IPS-NIHi7 (cell line): ENCODE results near the gene SLC1A2.
A peak's percentile ranks its signal among the peaks of the same experiment; 100 is the strongest.

ENCODE experiments used
- DNase-seq: peaks from one replicate; pipeline ENCODE4 v3.0.0; 2012; ENCODE audit warnings: mixed read lengths; ENCODE audit errors: extremely low spot score

Gene SLC1A2

DNA sequence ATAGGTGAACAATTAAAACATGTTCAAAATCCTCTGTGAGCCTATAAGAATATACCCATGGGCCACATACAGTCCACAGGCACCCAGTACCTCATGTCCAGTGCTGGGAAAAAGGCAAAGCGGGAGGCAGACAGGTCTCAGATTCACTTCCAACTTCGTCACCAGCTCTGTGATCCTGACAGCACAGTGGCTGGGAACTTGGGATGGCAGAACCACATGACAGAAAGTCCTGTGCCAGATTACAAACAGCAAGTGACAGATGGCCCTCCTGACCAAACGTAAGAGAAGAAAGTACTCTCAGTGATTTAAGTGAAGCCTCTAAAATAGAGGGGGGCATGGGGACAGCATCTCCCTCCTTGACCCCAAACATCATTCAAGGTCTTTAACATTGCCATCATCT is 5.8 kb downstream of the SLC1A2 start:
- DNase-seq, result no peak

DNA sequence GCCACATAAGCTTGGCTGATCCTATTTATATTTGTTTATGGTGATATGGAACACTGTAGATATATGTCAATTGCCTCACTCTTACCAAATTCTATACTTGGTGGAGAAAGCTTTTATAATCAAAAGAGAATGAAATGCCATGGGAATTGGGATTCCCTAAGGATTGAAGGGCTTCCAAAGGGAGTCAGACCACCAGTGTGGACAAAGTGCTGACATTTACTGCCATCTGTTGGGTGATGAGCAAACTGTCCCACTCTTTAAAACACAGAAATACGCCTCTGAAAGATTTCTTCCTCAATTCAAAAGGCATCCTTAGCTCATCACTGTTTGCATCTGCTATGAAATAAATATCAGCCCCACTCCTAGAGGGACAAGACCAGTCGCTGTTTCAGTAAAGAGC is 7.1 kb downstream of the SLC1A2 start:
- DNase-seq, result peak; percentile 60

DNA sequence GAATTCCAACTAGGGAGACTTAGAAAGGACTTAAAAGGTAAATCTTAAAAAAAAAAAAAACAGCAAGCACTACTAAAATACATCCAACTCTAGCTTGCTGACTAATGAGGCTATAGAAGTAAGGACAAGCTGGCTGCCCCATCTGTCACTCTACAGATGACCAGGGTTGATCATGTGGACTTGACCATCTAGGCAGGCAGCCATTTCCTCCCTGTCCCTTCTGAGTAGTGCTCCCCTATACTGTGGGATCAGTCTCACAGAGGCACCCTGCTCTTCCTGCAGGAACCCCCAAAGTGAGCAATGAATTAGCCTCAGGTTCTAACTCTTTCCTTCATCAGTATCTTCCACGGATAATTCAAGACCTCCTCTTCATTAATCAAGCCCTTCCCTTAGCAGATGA is 12.3 kb downstream of the SLC1A2 start:
- DNase-seq, result no peak

DNA sequence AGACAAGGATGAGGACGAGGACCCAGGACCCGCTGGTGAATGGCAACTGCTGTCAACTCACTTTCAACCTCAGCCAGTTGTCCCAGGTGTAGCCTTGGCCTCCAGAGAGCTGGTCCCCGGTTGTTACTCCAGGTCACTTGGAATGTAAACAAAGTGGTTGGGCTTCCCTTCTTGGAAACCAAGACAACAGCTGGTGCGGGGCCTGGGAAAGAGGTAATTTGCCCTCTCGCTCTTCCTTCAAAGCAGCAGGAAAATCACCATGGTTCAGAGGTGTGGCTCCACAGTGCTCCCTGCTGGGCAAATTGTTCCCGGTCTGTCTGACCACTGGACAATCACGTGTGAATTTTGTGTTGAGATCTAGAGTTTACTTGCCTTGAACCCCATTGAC is 15.0 kb downstream of the SLC1A2 start:
- peak; percentile 74 for DNase-seq

DNA sequence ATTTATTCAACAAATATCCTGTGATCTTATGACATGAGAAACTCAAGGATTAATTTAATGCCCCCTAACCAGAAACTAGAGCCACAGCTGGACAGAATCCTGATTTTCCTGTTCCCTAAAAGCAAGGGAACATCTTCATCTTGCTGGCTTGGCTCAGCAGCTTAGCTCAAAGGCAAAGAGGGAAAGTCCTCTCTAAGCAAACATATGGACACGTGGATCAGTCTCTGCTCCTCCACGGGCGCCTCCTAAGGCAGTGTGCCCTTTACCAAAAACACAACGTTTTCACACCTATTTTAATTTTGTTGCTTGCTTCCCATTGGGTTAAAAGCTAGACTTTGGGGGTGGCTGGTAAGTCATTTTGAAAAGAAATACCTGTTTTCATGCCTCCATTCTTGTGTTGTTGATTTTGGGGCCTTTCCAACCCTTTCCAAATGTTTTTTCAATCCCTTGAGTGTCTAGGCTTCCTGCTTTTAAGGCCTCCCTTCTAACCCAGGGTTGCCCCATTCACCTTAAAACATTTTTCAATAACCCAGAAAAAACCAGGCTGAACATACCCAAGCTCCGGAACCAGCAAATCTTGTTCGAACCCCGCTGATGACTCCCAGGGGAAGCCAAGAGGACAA is 15.5 kb downstream of the SLC1A2 start:
- DNase-seq, result no peak

DNA sequence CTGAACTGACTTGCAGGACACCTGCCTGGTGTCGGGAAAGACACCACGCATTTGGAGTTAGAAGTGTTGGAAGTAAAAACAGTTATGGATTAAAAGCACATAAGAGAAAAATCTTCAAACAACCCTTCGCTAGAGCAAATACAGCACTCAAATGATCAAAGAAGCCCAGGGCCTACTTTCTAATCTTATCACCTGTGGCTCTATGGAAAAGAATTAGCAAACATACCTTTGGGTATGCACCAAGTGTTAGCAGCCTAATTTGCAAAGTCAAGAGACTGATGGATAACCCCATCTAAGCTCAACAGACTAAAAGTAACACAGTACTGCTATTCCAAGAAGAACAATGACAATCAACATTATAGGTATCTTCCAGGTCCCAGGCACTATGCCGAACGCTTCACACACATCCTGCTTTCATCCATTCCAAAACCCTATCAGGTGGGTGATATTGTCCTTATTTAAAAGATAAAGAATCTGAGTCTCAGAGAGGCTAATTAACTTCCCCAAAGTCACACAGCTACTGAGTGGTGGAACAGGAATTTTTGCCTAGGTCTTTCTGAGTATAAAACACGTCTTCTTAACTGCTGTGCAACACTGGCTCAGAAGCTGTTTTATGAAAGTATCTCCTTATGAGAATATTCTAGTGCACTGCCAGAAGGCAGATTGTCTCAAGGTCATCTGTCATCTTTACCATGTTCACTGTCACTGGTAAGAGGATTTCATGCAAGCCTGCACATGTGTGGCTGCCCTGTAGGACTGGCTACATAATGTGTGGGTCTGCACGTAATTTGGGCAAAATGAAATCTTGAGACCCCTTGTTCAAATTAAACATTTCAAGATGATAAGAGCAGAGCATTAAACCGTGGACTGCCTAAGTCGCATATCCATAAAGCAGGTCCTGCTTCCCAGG is 16.4 kb downstream of the SLC1A2 start:
- no peak for DNase-seq

DNA sequence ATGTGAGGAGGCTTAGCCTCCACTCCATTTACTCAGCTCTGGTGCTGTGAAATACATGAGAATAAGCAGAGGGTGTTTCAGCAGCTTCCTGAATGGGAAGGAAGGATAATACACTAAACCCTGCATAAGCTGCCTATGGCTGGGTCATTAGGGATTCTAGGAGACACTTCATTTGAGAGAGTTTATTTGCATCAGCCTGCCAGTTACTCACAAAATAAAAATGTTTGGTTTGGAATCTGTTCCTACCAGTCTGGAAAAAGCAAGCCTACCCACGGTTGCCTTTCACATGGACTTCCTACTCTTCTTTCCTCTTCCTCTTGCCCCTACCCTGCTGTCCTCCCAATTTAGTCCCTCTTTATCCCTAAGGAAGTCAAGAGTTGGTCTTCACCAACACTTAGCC is 20.5 kb downstream of the SLC1A2 start:
- DNase-seq, result no peak

DNA sequence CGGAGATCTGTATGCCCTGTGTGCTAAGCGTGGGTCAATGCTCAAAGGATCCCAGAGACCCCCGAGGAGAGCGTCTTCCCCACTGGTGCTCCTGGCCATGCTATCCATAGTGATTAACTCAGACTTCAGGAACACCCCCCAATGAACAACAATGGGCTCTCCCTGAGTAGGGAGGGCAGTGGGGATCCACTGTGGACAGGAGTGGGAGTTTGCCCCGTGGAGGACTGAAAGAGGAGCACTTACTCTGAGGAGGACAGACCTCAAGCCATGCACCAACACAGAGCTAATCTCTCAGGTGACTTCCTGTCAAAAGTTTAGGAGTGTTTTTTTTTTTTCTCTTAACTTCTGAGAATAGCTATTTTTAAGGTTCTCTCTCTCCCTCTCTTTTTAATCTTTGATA is 24.4 kb downstream of the SLC1A2 start:
- DNase-seq, result no peak

DNA sequence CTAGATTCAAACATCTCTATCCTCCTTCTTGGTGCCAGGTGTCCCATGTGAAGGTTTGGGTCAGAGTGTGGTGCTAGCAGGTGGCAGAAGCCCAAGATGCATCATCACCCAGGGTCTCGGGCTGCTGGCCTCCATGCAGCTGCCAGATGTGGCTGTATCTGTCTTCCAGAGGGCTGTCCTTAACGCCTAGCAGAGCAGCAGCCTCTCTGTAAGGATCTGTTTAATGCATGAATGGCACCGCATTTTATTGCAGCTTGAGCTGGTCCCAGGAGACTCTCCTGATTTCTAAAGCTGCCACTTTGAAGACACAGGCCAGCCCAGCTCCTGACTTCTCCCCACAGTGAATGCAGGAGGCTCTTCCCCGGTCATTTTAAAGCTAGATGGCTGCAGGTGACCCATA is 26.3 kb downstream of the SLC1A2 start:
- no peak for DNase-seq

DNA sequence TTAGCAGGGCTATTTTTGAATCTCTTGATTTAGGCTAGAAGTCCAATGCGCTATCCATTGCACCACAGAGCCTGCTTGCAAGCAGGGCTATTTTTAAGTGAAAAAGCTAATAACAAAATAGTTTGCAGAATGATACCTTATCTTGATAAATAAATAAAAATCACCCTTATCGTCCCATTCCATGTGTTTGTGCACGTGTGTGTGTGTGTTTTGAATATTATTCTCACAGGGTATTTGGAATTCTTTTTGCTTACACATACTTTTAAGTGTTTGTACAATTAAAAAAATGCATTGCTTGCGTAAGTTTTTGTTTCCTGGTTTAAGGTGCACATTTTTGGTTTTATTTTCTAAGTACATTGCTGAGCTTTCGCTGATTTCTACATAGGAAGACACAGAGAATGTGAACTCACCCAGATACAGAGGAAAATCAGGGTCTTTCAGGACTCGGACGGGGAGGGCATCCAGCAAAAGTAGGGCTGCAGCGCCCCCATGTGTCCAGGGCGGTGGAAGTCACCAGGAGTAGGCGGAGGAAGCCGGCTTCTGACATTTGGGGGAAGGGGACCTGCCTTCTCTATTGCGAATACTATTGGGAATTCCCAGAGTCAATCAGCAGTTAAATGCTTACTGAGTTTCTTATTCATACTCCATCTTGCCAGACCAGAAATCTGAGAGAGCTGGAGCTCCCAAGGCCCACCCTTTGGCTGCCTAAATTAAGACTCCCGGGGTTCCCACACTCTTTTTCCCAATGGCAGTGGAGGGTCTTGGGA is 27.3 kb downstream of the SLC1A2 start:
- peak; percentile 90 for DNase-seq

DNA sequence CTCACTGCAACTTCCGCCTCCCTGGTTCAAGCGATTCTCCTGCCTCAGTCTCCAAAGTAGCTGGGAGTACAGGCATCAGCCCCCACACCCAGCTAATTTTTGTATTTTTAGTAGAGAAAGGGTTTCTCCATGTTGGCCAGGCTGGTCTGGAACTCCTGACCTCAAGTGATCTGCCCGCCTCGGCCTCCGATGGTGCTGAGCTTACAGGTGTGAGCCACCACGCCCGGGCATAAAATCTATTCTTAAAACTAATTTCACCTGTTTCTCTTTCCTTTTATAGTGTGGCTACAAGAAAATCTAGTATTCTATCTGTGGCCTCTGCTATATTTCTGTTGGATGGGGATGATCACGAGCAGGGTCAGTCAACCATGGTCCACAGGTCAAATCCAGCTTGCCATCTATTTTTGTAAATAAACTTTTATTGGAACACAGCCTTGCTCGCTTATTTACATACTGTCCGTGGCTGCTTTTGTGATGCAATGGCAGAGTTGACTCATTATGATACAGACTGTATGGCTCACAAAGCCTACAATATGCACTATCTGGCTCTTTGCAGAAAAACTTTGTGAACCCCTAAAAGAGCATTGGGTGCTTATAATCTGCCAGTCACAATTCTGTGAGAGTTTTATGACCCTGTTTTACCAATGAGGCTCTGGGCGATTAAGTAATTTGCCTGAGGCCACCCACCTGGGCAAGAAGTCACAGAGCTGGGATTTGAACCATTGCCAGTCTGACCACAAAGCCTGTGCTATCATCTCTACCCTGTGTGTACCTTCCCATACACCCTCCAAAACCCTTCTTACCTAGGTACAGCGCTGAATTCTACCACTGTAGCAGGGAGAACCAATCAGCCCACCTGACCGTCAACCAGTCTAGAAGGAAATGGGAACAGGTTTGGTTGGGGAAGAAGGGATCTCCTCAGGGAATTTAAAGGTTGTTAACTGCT is 28.3 kb downstream of the SLC1A2 start:
- DNase-seq, result no peak

DNA sequence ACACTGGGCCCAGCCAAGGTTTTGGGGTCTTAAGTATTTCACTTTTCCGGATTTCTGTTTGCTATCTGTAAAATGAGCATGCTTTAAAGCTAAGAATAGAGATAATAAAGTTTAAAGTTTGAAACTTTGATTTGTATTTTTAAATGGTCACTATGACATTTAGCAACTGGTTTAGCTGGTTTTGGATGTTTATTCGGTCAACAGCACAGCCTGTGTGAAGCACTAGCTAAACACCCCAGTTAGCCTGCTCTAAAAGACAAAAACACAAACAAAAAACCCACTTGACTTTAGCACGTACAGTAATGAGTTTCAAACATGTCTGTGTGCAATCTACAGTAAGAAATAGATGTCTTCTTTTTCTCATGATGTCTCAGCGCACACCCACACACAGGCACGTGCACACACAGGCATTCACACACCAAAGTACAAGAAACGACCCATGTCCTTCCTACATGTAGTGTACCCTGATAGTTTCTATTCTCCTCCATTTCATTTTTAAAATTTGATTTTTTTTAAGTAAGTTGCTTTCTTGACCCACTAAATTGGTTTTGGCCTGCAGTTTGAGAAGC is 29.4 kb downstream of the SLC1A2 start:
- DNase-seq, result no peak

DNA sequence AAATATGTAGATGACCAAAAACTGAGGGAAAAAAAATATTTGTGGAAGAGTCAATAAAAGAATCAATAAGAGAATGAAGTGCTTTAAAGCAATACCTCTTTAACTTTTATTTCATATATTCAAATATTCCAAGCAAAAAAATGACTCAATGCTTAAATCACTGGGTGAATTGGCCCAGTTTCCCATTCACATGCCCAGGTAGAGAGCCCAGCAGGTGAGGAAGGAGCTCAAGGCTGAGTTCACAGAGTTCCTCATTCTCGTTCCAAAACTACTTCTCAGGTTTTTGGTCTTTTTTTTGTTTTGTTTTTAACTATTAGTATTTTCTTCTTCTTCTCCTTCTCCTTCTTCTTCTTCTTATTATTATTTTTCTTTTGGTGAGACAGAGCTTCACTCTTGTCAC is 30.2 kb downstream of the SLC1A2 start:
- no peak for DNase-seq

DNA sequence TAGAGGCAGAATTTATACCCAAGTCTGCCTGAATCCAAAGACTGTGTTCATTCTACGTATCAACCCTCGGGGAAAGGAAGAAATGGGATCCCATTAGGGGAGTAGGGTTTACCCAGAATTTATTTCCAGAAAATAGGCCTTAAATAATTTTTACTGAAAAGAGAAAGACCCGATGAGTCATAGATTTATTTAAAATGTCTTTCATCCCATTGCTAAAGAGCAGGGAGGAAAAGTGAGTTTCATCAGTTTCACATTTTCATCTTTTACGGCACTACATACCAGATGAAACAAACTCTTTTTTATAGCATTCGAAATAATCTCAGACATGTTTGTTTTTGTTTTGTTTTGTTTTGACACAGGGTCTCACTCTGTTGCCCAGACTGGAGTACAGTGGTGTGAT is 31.3 kb downstream of the SLC1A2 start:
- no peak for DNase-seq

DNA sequence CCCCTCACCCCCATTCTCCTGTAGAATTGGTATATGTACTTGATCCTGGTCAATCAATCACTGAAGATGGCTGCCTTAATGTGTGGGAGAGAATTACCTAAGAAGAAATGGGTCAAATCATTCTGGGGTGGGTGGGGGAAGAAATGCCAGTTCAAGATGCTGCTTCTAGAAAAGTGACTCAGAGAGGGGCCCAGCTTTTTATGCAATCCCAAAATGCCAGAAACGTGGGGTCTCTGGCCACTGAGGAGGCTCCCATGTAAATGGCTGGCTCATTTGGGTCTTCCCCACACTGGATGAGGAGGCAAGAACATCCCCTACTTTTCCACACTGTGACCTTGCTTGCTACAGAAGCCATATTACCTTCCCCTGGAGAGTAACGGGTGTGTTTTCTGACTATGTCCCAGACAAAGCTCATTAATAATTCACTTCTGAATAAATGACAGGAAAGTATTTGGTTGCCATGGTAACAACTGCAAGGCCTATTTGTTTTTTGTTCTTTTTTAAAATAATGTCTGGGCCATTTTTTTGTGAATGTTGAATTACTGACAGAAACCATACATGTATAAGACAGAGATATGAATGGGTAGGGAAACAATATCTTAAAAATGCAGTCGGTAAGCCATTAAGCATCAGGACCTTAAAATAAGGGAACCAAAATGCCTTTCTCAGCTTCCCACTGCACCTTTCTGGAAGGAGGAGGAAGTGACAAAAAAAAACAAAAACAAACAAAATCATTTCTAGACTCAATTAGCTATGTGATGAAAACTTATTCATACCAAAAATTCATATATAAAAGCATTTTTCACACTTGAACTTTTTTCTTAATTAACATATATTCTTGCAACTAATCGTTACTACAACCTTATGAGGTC is 32.0 kb downstream of the SLC1A2 start:
- DNase-seq, result no peak

DNA sequence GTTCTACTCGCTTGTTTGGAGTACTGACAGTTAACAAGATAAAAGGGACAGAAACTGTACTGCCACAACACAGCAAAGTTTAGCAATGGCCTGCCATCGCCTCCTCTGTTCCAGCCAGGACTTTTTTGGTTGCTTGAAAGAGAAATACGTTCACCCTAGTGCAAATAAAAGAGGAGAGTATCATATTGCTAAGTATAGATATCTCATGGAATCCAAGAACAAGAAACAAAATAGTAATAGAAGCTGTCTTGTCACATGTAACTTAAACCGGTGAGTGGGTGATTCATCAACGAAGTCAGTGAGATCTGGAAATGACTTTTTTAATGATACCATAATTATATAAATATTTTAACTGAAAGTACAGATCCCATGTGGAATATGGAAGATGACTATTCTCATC is 35.4 kb downstream of the SLC1A2 start:
- DNase-seq, result no peak

DNA sequence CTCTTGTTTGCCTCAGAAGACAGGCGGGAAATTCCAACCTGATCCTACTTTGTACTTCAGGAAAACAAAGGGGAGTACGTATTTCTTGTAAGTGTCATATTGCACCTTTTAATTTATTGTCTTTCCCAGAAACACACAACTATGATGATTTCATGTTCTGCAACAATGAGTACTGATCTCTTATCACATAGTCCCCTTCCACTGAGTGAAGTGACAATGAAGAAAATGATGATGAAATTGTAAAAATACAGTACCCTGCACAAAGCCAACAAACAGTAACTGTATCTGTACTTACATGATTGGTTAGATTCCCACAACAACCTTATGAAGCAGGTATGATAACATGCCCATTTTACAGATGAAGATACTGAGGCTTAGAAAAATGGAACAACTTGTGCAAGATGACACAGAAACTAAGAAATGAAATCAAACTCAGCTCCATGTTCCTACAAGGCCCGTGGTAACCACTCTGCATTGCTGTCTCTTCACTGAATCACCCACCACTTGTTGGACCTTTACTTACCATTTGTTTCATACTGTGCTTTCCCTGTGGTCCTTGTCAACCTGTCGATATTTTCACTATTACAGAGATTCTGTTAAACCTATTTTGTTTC is 37.5 kb downstream of the SLC1A2 start:
- DNase-seq, result no peak

DNA sequence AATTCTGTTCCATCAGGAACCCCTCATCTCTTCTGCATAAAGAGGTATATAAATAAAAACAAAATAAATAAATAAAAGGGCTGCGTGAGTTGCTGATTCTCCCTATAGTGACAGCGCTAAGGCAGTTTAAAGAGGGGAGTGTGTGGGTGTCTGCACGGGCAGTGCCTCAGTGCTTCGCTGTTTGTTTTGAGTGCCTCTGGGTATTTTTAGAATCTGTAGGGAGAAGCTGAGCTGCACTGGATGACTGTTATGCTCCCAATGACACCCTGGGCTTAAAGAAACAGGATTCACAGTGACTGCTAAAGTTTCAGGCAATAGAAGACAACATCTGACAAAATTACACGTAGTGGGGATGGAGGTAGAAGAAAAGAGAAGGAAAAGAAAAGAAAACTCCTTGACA is 38.8 kb downstream of the SLC1A2 start:
- DNase-seq, result no peak

DNA sequence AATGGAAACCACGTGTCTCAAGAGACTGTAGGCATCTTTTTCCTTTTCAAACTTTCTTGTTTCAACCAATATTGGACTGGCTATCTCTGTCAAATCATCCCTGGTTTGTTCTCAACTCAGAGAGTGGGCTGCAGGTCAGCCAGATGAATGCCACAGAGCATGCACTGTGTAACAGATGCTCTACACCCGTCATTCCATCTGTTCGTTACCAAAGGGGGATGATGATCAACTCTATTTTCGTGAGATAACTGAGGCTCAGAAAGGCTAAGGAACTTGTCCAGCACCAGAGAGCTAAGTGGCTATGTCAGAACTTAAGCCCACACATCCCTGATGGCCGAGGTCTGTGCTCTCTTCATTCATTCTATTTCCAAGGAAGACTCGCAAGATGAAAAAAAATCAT is 42.1 kb downstream of the SLC1A2 start:
- DNase-seq, result no peak

DNA sequence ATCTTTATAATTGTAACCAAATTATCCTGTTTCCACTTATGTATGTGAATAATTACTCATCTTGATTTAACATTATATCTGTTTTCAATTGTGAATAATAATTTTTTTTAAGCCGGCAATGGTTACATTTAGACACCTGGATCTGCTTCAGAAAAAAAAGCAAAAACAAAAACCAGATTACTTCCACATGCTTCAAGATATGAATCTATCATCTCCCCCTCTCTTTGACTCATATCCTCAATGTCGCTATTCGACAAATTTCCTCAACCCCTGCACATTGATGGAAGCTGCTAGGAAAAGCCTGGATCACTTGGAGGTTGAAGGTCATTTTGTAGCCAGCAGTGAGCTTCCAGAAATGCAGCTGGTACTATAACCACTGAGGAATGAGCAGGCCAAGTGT is 42.7 kb downstream of the SLC1A2 start:
- DNase-seq, result no peak
